HepG2 (cell line): ENCODE measurements around the gene C2orf81. TPM values are rescaled to one million over a fixed set of nuclear protein-coding genes. Genes with fewer than 3 reads are reported as not detected.

ENCODE experiments used
- ATAC-seq: fragments of 200-7000 bp; cut with Tn5 transposase; 3 replicates; pipeline ENCODE4 v1.9.1; 2020; ENCODE audit warnings: mild to moderate bottlenecking, moderate library complexity
- BruUV-seq: library from RNA; stranded (reverse); fragments of 400-500 nt; replicated peaks from 2 replicates; lab custom pipeline; 2021; lab: Mats Ljungman, UMichigan
- CTCF ChIA-PET: fragments of 300-600 bp; formaldehyde crosslinking; extraction: SDS; loops from one replicate; lab custom pipeline; 2021; ENCODE audit warnings: low total read pairs, inconsistent platforms, low intra/inter-chr PET ratio; lab: Yijun Ruan, JAX
- POLR2A ChIA-PET: fragments of 350-600 bp; sonication (Branson Sonifier 250); formaldehyde crosslinking; loops from one replicate; lab custom pipeline; 2020; ENCODE audit warnings: antibody characterized with exemption, inconsistent platforms; lab: Yijun Ruan, JAX
- DNase-seq: peaks from one replicate; pipeline ENCODE4 v3.0.0-alpha.2; 2015; ENCODE audit warnings: low spot score
- FAIRE-seq: peaks from 3 replicates; lab custom pipeline; 2011; peaks lifted over from hg19 to GRCh38; lab: Jason Lieb, UNC
- H2AFZ ChIP-seq: one replicate; pipeline ENCODE4 v1.6.1; 2011; ENCODE audit warnings: low read length, inconsistent platforms
- H3K27ac ChIP-seq: fragments of 300-600 bp; 3 replicates; pipeline ENCODE4 v1.8.0; 2011; ENCODE audit warnings: mixed run types, mild to moderate bottlenecking, mixed read lengths, low read length, inconsistent platforms; ENCODE audit not compliant: insufficient read depth; ENCODE audit errors: extremely low read length
- H3K27me3 ChIP-seq, 2 experiments: fragments of 200-600 bp in 1 of 2; 2 replicates in 1 of 2; 3 replicates in 1 of 2; pipeline versions ENCODE4 v1.6.0 to v1.8.0; 2011; ENCODE audit warnings: low read length in 2 of 2, mild to moderate bottlenecking in 2 of 2, moderate library complexity in 2 of 2, inconsistent platforms in 1 of 2; ENCODE audit not compliant: insufficient read depth in 2 of 2, control insufficient read depth in 1 of 2
- H3K36me3 ChIP-seq, 2 experiments: fragments of 200-600 bp in 1 of 2; replicated peaks in 1 of 2; 2 replicates in 1 of 2; 3 replicates in 1 of 2; pipeline versions ENCODE4 v1.5.1 to v1.8.0; 2011; ENCODE audit warnings: low read length in 2 of 2, inconsistent platforms in 1 of 2; ENCODE audit not compliant: insufficient read depth in 2 of 2, control insufficient read depth in 1 of 2
- H3K4me1 ChIP-seq: 2 replicates; pipeline ENCODE4 v1.5.1; 2012; ENCODE audit warnings: low read length, inconsistent platforms; ENCODE audit not compliant: insufficient read depth
- H3K4me2 ChIP-seq: 2 replicates; pipeline ENCODE4 v1.6.0; 2011; ENCODE audit warnings: low read depth, low read length, inconsistent platforms
- H3K4me3 ChIP-seq, 3 experiments: fragments of 200-600 bp in 1 of 3; sonication (generic), shearing (Covaris generic) in 1 of 3; replicated peaks in 1 of 3; 2 replicates each; pipeline ENCODE4 v1.5.1; 2011 to 2016; ENCODE audit warnings: low read length in 3 of 3, inconsistent platforms in 2 of 3, low read depth in 2 of 3, mild to moderate bottlenecking in 2 of 3, control low read depth in 1 of 3, mixed read lengths in 1 of 3; ENCODE audit not compliant: insufficient read depth in 1 of 3
- H3K79me2 ChIP-seq: one replicate; pipeline ENCODE4 v1.6.1; 2011; ENCODE audit warnings: low read length, inconsistent platforms; ENCODE audit not compliant: insufficient read depth
- H3K9ac ChIP-seq: 2 replicates; pipeline ENCODE4 v1.6.0; 2011; ENCODE audit warnings: mild to moderate bottlenecking, low read depth, low read length, inconsistent platforms; ENCODE audit not compliant: insufficient read depth
- H3K9me3 ChIP-seq: 2 replicates; pipeline ENCODE4 v1.5.1; 2012; ENCODE audit warnings: mild to moderate bottlenecking, low read length
- H4K20me1 ChIP-seq: 2 replicates; pipeline ENCODE4 v1.6.0; 2011; ENCODE audit warnings: inconsistent platforms, mild to moderate bottlenecking, low read length, moderate library complexity; ENCODE audit not compliant: insufficient read depth
- CENPT ChIP-seq: sonication (generic); formaldehyde crosslinking; IDR thresholded peaks from 2 replicates; pipeline ENCODE4 v1.8.0; 2022; ENCODE audit warnings: low read depth, mild to moderate bottlenecking, moderate library complexity, missing genetic modification reagents
- GMEB1 ChIP-seq: sonication (generic); formaldehyde crosslinking; IDR thresholded peaks from 2 replicates; pipeline ENCODE4 v1.5.1; 2020; ENCODE audit warnings: missing genetic modification reagents, mild to moderate bottlenecking, borderline replicate concordance
- KAT7 ChIP-seq: IDR thresholded peaks from 2 replicates; pipeline ENCODE4 v1.6.1; 2018; ENCODE audit warnings: borderline replicate concordance, missing compliant biosample characterization
- KMT2A ChIP-seq: sonication (generic); formaldehyde crosslinking; IDR thresholded peaks from 2 replicates; pipeline ENCODE4 v1.4.0; 2020; ENCODE audit warnings: missing genetic modification reagents
- MZF1 ChIP-seq: sonication (generic); formaldehyde crosslinking; IDR thresholded peaks from 2 replicates; pipeline ENCODE4 v1.8.1; 2023; ENCODE audit warnings: mild to moderate bottlenecking, missing genetic modification reagents, borderline replicate concordance
- PCBP1 ChIP-seq: fragments of 200-400 bp; formaldehyde crosslinking; IDR thresholded peaks from 2 replicates; pipeline ENCODE4 v1.6.1; 2017; ENCODE audit warnings: mild to moderate bottlenecking, low read depth, low read length, borderline replicate concordance
- ZBTB49 ChIP-seq: sonication (generic); formaldehyde crosslinking; IDR thresholded peaks from 2 replicates; pipeline ENCODE4 v1.4.0; 2020; ENCODE audit warnings: missing genetic modification reagents, borderline replicate concordance
- ZNF329 ChIP-seq: sonication (generic); formaldehyde crosslinking; IDR thresholded peaks from 2 replicates; pipeline ENCODE4 v1.9.0; 2021; ENCODE audit warnings: low read depth, mild to moderate bottlenecking, missing genetic modification reagents
- ZNF503 ChIP-seq: sonication (generic); formaldehyde crosslinking; IDR thresholded peaks from 2 replicates; pipeline ENCODE4 v1.4.0; 2020; ENCODE audit warnings: missing genetic modification reagents
- ZNF562 ChIP-seq: sonication (generic); formaldehyde crosslinking; IDR thresholded peaks from 2 replicates; pipeline ENCODE4 v1.8.0; 2022; ENCODE audit warnings: missing genetic modification reagents, borderline replicate concordance
- ZNF577 ChIP-seq: sonication (generic); formaldehyde crosslinking; IDR thresholded peaks from 2 replicates; pipeline ENCODE4 v1.4.0; 2020; ENCODE audit warnings: mild to moderate bottlenecking, low read depth, missing genetic modification reagents, borderline replicate concordance
- ZNF776 ChIP-seq: sonication (generic); formaldehyde crosslinking; IDR thresholded peaks from 2 replicates; pipeline ENCODE4 v1.4.0; 2020; ENCODE audit warnings: mild to moderate bottlenecking, missing genetic modification reagents
- WGBS: methylation state at CpG from one replicate; pipeline ENCODE4 v1.1.6; 2017; ENCODE audit warnings: low lambda C conversion rate; 5-methylcytosine and 5-hydroxymethylcytosine counted together
- in situ Hi-C: cut with HindIII; loops from 2 replicates; pipeline ENCODE4 v1.10.0; 2017; ENCODE audit warnings: low pct_unique_long_range_greater_than_20kb; ENCODE audit not compliant: extremely low pct_ligation_motif_present
- intact Hi-C: fragments of 100-400 bp; cut with micrococcal nuclease; formaldehyde crosslinking; loops from one replicate; pipeline ENCODE4 v1.10.0; 2022; ENCODE audit not compliant: unreplicated experiment
- polyA plus RNA-seq, 8 experiments: library from polyadenylated mRNA; depleted of rRNA in 3 of 8; stranded (reverse) in 7 of 8; unstranded in 1 of 8; fragments of >200 nt; fragmentation: Illumina TruSeq in 4 of 8; extraction: Trizol in 4 of 8; gene quantifications; 2 replicates each; pipeline versions ENCODE4 v1.2.1 to v1.2.3, GENCODE V29; 2011 to 2016; ENCODE audit warnings: low read depth in 4 of 8, missing spikeins in 1 of 8, mixed read lengths in 1 of 8; ENCODE audit not compliant: insufficient read depth in 1 of 8
- total RNA-seq, 5 experiments: library from RNA; depleted of rRNA; stranded (reverse); fragments of >200 nt; fragmentation: Illumina TruSeq; extraction: Trizol; gene quantifications; 2 replicates each; pipeline ENCODE4 v1.2.3, GENCODE V29; 2016; ENCODE audit warnings: low read depth in 1 of 5
- TF ChIP-seq, protein P1 (sequence below): sonication (generic); formaldehyde crosslinking; IDR thresholded peaks from 2 replicates; pipeline ENCODE4 v1.8.1; 2023; ENCODE audit warnings: missing genetic modification reagents, inconsistent platforms, borderline replicate concordance

The C2orf81 gene
- total and polyA plus RNA-seq, 2 of the 13 experiments (the other 11 are each of a cell fraction or from before 2014, with no cell fraction given), result 0.15 to 0.17 TPM

DNA sequence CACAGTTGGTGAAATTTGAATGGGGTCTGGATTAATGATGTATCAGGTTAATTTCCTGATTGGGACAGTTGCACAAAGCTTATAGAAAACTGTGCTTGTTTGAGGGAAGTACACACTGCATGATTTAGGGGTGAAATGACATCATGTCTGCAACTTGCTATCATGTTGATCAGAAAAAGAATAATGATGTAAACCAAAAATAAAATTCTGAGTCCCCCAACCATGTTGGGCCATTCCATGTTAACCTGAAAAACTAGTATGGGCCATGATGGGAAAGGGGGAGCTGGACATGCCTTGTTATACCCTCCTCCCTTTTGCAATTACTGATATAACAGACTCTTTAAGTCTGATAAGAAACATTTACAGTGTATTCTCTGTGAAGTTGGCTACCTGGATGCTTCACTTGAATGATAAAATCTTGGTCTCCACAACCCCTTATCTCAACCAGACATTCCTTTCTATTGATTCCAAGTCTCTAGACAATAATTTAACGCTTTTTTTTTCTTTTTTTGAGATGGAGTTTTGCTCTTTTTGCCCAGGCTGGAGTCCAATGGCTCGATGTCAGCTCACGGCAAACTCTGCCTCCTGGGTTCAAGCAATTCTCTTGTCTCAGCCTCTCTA is 29.3 kb upstream of the C2orf81 start:
- no peak for ATAC-seq
- H3K4me3 ChIP-seq, result no peak overlapping the region
- H3K9me3 ChIP-seq, result no peaks in the 10 kb centered on the region
- ChIA-PET POLR2A (interaction anchor here (12.4 kb wide), 1 partner anchor 7 kb away, joined by 342 read pairs; the partner anchor contains the start of gene RTKN), CTCF (no interaction called here)
- 57% methylated on average over 3 of the region's 3 CpGs for WGBS
- no peaks in the 10 kb centered on the region for H3K27me3 ChIP-seq
- FAIRE-seq, result no peak
- no TSS peak for BruUV-seq
- H4K20me1 ChIP-seq, result no peaks in the 10 kb centered on the region
- in situ Hi-C loops (no loop called here), intact Hi-C loops (no loop called here)
- peaks cover 3% of the 10 kb centered on the region for H3K79me2 ChIP-seq
- no peak overlapping the region for H2AFZ ChIP-seq
- DNase-seq, result no peak
- H3K36me3 ChIP-seq, result no peaks in the 10 kb centered on the region
- H3K27ac ChIP-seq, result no peak overlapping the region
- no peak overlapping the region for H3K9ac ChIP-seq
- H3K4me1 ChIP-seq, result peaks cover 57% of the 10 kb centered on the region
- no peak overlapping the region for H3K4me2 ChIP-seq
- no peak for TF ChIP-seq GMEB1 (CRISPR knock-in tag)
- TF ChIP-seq ZBTB49 (CRISPR knock-in tag), result no peak
- TF ChIP-seq ZNF776 (CRISPR knock-in tag), result no peak
- TF ChIP-seq ZNF577 (CRISPR knock-in tag), result no peak
- no peak for TF ChIP-seq ZNF329
- TF ChIP-seq, protein P1, sequence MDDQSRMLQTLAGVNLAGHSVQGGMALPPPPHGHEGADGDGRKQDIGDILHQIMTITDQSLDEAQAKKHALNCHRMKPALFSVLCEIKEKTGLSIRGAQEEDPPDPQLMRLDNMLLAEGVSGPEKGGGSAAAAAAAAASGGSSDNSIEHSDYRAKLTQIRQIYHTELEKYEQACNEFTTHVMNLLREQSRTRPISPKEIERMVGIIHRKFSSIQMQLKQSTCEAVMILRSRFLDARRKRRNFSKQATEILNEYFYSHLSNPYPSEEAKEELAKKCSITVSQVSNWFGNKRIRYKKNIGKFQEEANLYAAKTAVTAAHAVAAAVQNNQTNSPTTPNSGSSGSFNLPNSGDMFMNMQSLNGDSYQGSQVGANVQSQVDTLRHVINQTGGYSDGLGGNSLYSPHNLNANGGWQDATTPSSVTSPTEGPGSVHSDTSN, result no peak
- TF ChIP-seq CENPT, result no peak
- TF ChIP-seq KMT2A, result no peak
- no peak for TF ChIP-seq KAT7 (CRISPR knock-in tag)
- TF ChIP-seq MZF1 (CRISPR knock-in tag), result no peak
- no peak for TF ChIP-seq PCBP1
- no peak for TF ChIP-seq ZNF562 (CRISPR knock-in tag)
- TF ChIP-seq ZNF503 (CRISPR knock-in tag), result no peak
